GM12892 (cell line): ENCODE measurements around the gene ADD2.

Experiments
- POLR2A ChIP-seq: IDR thresholded peaks from 2 replicates; pipeline ENCODE4 v1.6.1; 2011; ENCODE audit warnings: low read depth, low read length, control low read depth
- POLR2AphosphoS5 ChIP-seq: IDR thresholded peaks from 2 replicates; pipeline ENCODE4 v1.6.1; 2011; ENCODE audit warnings: low read depth, low read length, control low read depth
- TAF1 ChIP-seq: IDR thresholded peaks from 2 replicates; pipeline ENCODE4 v1.6.1; 2011; ENCODE audit warnings: low read depth, mild to moderate bottlenecking, control low read depth, low read length, borderline replicate concordance

DNA sequence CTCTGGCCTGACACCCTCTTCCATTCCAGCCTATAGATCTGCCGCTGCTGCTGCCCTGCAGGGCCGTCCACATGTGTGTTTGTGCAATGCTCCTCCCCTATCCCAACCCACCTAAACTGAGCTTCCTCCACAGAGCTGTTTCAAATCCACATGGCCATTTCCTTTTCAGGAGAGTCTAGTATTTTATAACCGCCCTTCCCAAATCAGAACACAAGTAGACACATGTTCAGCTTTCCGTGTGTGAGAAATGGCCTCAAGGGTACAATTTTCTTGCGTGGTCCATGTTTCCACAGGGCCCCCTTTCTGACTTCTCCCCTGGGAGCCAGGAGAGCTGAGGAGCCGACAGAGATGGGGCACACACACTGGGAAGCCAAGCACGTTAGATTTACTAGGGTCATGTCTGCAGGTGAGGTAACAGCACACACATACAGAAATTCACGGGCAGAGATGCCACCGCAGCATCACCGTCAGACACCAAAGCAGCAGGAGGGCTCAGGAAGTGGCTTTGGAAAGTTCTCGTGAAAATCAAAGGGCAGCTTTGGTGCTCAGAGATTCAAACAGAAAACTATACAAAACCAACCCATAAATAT is 111.5 kb downstream of the ADD2 start:
- no peak for TF ChIP-seq POLR2AphosphoS5
- TF ChIP-seq TAF1: no peak
- no peak for TF ChIP-seq POLR2A
